GM21367 (cell line): ENCODE results near the gene YWHAG.
A peak's percentile ranks its signal among the peaks of the same experiment; 100 is the strongest.
"Not testable (repeated sequence)": the region's sequence is repeated elsewhere in the genome, so short reads cannot be mapped to it uniquely, and the experiment has no call there.

Experiments
- ATAC-seq: cut with Tn5 transposase; IDR thresholded peaks from one replicate; pipeline ENCODE4 v1.9.1; 2021; ENCODE audit not compliant: unreplicated experiment

The YWHAG gene

GRCh38 chr7:76300166-76300731 is 58.5 kb downstream of the YWHAG start:
- no peak for ATAC-seq

- no peak for ATAC-seq
These were observed 61.7 kb downstream of the YWHAG start for GRCh38 chr7:76296743-76297740.

GRCh38 chr7:76294344-76295024 is 64.3 kb downstream of the YWHAG start:
- no peak for ATAC-seq

- ATAC-seq, result no peak
These were observed 65.3 kb downstream of the YWHAG start for GRCh38 chr7:76293407-76293901.

GRCh38 chr7:76292911-76293310 is 65.9 kb downstream of the YWHAG start:
- ATAC-seq, result not testable (repeated sequence)

- no peak for ATAC-seq
These were observed 66.6 kb downstream of the YWHAG start for GRCh38 chr7:76292213-76292573.

GRCh38 chr7:76291351-76292212 is 67.2 kb downstream of the YWHAG start:
- peak; percentile 58 for ATAC-seq

GRCh38 chr7:76290847-76291350 is 67.9 kb downstream of the YWHAG start:
- ATAC-seq, result not testable (repeated sequence)

GRCh38 chr7:76286842-76287403 is 71.9 kb downstream of the YWHAG start:
- no peak for ATAC-seq

- ATAC-seq, result no peak
These were observed 73.0 kb downstream of the YWHAG start for GRCh38 chr7:76285604-76286374.

GRCh38 chr7:76283254-76284159 is 75.3 kb downstream of the YWHAG start:
- ATAC-seq, result no peak

GRCh38 chr7:76282344-76283253 is 76.2 kb downstream of the YWHAG start:
- ATAC-seq, result no peak

GRCh38 chr7:76281706-76282343 is 77.0 kb downstream of the YWHAG start:
- ATAC-seq, result no peak

- ATAC-seq, result no peak
These were observed 77.6 kb downstream of the YWHAG start for GRCh38 chr7:76281006-76281705.

GRCh38 chr7:76280408-76280807 is 78.4 kb downstream of the YWHAG start:
- ATAC-seq, result no peak

- no peak for ATAC-seq
These were observed 80.3 kb downstream of the YWHAG start for GRCh38 chr7:76278540-76278939.
